ENCODE results near the gene MLNR.

The MLNR gene

GRCh38 chr13:49220036-49220855 lies at the start of gene MLNR:
Gene MLNR (plus strand): TSS chr13:49220338. CDS start chr13:49220338, 0 bp downstream.
- H3K4me1 ChIP-seq (ENCODE audit: control insufficient read depth, insufficient read depth, low read length) = peaks cover 14% of the 10 kb centered on the region
- H3K27me3 ChIP-seq (ENCODE audit: control insufficient read depth, insufficient read depth, low read length) = peaks cover 93% of the 10 kb centered on the region
- H3K4me3 ChIP-seq (ENCODE audit: low read depth, low read length) = peak within 1 kb of the TSS; percentile 64
- H3K36me3 ChIP-seq (ENCODE audit: control insufficient read depth, insufficient read depth, low read length) = no peaks in the 10 kb centered on the region
- H3K9me3 ChIP-seq (ENCODE audit: control insufficient read depth, insufficient read depth, low read depth, low read length) = no peaks in the 10 kb centered on the region
- no peak within 1 kb of the TSS for H3K9ac ChIP-seq (ENCODE audit: low read length)
- H3K27ac ChIP-seq (ENCODE audit: low read depth, low read length) = no peak within 1 kb of the TSS

DNA sequence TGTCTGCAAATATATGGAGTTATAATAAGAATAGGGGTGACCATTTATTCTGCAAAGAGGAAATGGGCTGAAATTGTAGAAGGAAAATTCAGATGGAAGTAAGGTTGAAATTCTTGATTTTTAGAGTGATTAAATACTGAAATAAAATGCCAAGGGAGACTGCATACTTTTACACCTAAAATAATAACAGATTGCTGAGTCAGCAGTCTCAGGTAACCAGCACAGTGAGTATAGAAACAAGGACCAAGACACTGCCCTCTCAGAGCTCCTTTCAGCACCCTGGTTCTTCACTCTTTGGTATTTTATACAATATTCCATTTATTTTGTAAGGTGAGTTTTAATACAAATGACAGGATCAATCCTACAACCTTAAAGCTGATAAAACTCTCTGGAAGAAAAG lies 48.8 kb upstream of the MLNR start:
- Histone ChIP-seq H3K36me3 (ENCODE audit: control insufficient read depth, insufficient read depth, low read length) (peaks cover 47% of the 10 kb centered on the region), H3K4me1 (ENCODE audit: control insufficient read depth, insufficient read depth, low read length) (no peaks in the 10 kb centered on the region), H3K4me3 (ENCODE audit: low read depth, low read length) (no peak overlapping the region), H3K27me3 (ENCODE audit: control insufficient read depth, insufficient read depth, low read length) (no peaks in the 10 kb centered on the region), H3K27ac (ENCODE audit: low read depth, low read length) (no peak overlapping the region), H3K9ac (ENCODE audit: low read length) (no peak overlapping the region), H3K9me3 (ENCODE audit: control insufficient read depth, insufficient read depth, low read depth, low read length) (no peaks in the 10 kb centered on the region)

- Histone ChIP-seq H3K9ac (ENCODE audit: low read length) (no peak overlapping the region), H3K9me3 (ENCODE audit: control insufficient read depth, insufficient read depth, low read depth, low read length) (no peaks in the 10 kb centered on the region), H3K27ac (ENCODE audit: low read depth, low read length) (no peak overlapping the region), H3K4me1 (ENCODE audit: control insufficient read depth, insufficient read depth, low read length) (peaks cover 20% of the 10 kb centered on the region), H3K36me3 (ENCODE audit: control insufficient read depth, insufficient read depth, low read length) (peaks cover 56% of the 10 kb centered on the region), H3K4me3 (ENCODE audit: low read depth, low read length) (no peak overlapping the region), H3K27me3 (ENCODE audit: control insufficient read depth, insufficient read depth, low read length) (no peaks in the 10 kb centered on the region)
These were observed 36.3 kb upstream of the MLNR start for GRCh38 chr13:49183672-49184325.

DNA sequence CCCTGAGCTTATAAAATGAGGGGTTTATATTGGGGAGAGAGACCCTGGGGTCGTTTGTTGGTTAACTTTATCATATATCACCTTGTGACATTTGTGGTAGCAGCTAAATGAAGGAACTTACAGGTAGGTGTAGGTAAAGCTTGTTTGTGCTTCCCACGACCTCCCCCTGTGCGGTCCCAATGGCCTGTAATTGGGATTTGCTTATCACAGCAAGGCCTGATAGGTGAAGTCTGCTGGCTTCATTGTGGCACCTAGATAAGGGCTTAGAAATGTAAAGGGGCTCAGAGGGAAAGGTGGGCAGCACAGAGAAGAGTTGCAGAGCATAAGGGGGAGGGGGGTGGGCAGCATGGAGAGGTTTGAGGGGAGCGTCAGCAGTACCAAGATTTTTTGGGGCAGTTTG lies 35.5 kb upstream of the MLNR start:
- Histone ChIP-seq H3K27me3 (ENCODE audit: control insufficient read depth, insufficient read depth, low read length) (no peaks in the 10 kb centered on the region), H3K4me3 (ENCODE audit: low read depth, low read length) (no peak overlapping the region), H3K4me1 (ENCODE audit: control insufficient read depth, insufficient read depth, low read length) (peaks cover 20% of the 10 kb centered on the region), H3K9me3 (ENCODE audit: control insufficient read depth, insufficient read depth, low read depth, low read length) (no peaks in the 10 kb centered on the region), H3K36me3 (ENCODE audit: control insufficient read depth, insufficient read depth, low read length) (peaks cover 53% of the 10 kb centered on the region), H3K27ac (ENCODE audit: low read depth, low read length) (no peak overlapping the region), H3K9ac (ENCODE audit: low read length) (no peak overlapping the region)

DNA sequence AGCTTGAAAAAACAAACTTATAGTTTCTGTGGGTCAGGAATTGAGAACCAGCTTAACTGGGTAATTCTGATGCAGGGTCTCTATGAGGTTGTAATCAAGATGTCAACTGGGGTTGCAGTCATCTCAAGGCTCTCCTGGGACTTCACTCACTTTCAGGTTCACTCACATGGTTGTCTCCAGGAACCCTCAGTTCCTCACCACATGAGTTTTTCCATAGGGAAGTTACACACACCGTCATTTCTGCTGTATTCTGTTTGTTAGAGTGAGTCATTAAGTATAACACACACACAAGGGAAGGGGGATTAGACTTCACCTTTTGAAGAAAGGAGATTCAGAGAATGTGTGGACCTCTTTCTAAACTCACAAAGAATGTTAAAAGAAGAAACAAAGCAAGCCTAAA lies 34.9 kb upstream of the MLNR start:
- Histone ChIP-seq H3K9ac (ENCODE audit: low read length) (no peak overlapping the region), H3K4me3 (ENCODE audit: low read depth, low read length) (no peak overlapping the region), H3K27ac (ENCODE audit: low read depth, low read length) (no peak overlapping the region), H3K36me3 (ENCODE audit: control insufficient read depth, insufficient read depth, low read length) (peaks cover 53% of the 10 kb centered on the region), H3K9me3 (ENCODE audit: control insufficient read depth, insufficient read depth, low read depth, low read length) (no peaks in the 10 kb centered on the region), H3K4me1 (ENCODE audit: control insufficient read depth, insufficient read depth, low read length) (peaks cover 20% of the 10 kb centered on the region), H3K27me3 (ENCODE audit: control insufficient read depth, insufficient read depth, low read length) (no peaks in the 10 kb centered on the region)

DNA sequence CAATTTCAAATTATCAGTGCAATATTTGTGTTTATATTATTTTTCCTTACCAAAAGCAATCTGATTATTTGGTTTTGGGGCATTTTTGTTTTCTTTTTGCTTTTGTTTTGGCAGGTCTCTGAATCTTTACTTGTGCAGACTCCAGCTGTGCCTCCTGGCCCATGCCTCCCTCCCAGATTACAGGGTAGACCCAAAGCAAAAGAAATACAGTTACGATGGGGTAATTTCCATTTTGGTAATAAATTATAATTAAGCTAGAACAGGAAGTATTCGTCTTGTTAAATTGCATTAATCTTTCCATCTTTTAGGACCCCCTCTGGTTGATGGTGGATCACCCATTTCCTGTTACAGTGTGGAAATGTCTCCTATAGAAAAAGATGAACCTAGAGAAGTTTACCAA lies 29.2 kb upstream of the MLNR start:
- Histone ChIP-seq H3K4me3 (ENCODE audit: low read depth, low read length) (no peak overlapping the region), H3K9me3 (ENCODE audit: control insufficient read depth, insufficient read depth, low read depth, low read length) (no peaks in the 10 kb centered on the region), H3K36me3 (ENCODE audit: control insufficient read depth, insufficient read depth, low read length) (peaks cover 67% of the 10 kb centered on the region), H3K9ac (ENCODE audit: low read length) (no peak overlapping the region), H3K27ac (ENCODE audit: low read depth, low read length) (no peak overlapping the region), H3K27me3 (ENCODE audit: control insufficient read depth, insufficient read depth, low read length) (no peaks in the 10 kb centered on the region), H3K4me1 (ENCODE audit: control insufficient read depth, insufficient read depth, low read length) (no peaks in the 10 kb centered on the region)

- Histone ChIP-seq H3K9me3 (ENCODE audit: control insufficient read depth, insufficient read depth, low read depth, low read length) (no peaks in the 10 kb centered on the region), H3K4me1 (ENCODE audit: control insufficient read depth, insufficient read depth, low read length) (no peaks in the 10 kb centered on the region), H3K27me3 (ENCODE audit: control insufficient read depth, insufficient read depth, low read length) (no peaks in the 10 kb centered on the region), H3K27ac (ENCODE audit: low read depth, low read length) (no peak overlapping the region), H3K9ac (ENCODE audit: low read length) (no peak overlapping the region), H3K36me3 (ENCODE audit: control insufficient read depth, insufficient read depth, low read length) (peaks cover 55% of the 10 kb centered on the region), H3K4me3 (ENCODE audit: low read depth, low read length) (no peak overlapping the region)
These were observed 13.5 kb upstream of the MLNR start for GRCh38 chr13:49206641-49207040.

DNA sequence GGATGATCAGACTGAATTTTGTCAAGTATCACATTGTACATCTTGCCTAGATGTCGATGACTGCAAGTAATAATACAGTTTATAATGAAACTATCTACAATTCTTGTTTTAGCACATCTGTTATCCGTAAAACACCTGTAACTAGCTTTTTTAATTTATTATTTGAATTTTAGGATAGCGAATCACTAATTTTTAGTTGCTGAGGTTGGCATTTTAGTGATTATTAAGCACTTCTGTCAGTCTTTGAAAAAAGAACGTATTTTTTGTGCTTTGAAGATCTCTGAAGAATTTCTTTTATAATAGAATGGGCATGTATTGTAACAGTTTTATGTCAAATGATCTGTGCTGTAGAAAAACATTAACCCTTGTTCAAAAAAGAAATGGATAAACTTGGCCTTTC lies 11.5 kb upstream of the MLNR start:
- no peak overlapping the region for H3K27ac ChIP-seq (ENCODE audit: low read depth, low read length)
- H3K9me3 ChIP-seq (ENCODE audit: control insufficient read depth, insufficient read depth, low read depth, low read length) = no peaks in the 10 kb centered on the region
- H3K4me1 ChIP-seq (ENCODE audit: control insufficient read depth, insufficient read depth, low read length) = no peaks in the 10 kb centered on the region
- H3K36me3 ChIP-seq (ENCODE audit: control insufficient read depth, insufficient read depth, low read length) = peaks cover 36% of the 10 kb centered on the region
- no peak overlapping the region for H3K4me3 ChIP-seq (ENCODE audit: low read depth, low read length)
- H3K27me3 ChIP-seq (ENCODE audit: control insufficient read depth, insufficient read depth, low read length) = no peaks in the 10 kb centered on the region
- no peak overlapping the region for H3K9ac ChIP-seq (ENCODE audit: low read length)

DNA sequence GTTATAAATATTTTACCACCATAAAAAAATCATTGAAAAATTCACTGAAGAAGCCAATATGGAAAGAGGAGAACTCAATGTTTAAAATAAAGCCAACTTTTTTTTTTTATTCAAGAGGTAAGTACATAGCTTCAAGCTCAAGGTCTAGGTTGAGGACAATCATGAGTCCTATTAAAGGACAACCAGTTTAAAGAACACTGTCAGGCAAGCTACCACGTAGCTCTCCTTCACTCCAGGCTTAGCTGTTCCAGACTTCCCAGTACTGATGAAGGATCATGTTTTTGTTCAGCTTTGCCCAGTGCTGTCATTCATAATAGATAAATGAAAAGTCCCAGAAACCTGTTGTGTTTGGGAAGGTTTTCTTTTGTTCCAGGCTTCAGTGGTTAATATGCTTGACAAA lies 10.0 kb upstream of the MLNR start:
- peaks cover 8% of the 10 kb centered on the region for H3K4me1 ChIP-seq (ENCODE audit: control insufficient read depth, insufficient read depth, low read length)
- H3K9ac ChIP-seq (ENCODE audit: low read length) = no peak overlapping the region
- H3K36me3 ChIP-seq (ENCODE audit: control insufficient read depth, insufficient read depth, low read length) = peaks cover 22% of the 10 kb centered on the region
- H3K27me3 ChIP-seq (ENCODE audit: control insufficient read depth, insufficient read depth, low read length) = no peaks in the 10 kb centered on the region
- no peak overlapping the region for H3K4me3 ChIP-seq (ENCODE audit: low read depth, low read length)
- no peak overlapping the region for H3K27ac ChIP-seq (ENCODE audit: low read depth, low read length)
- no peaks in the 10 kb centered on the region for H3K9me3 ChIP-seq (ENCODE audit: control insufficient read depth, insufficient read depth, low read depth, low read length)

DNA sequence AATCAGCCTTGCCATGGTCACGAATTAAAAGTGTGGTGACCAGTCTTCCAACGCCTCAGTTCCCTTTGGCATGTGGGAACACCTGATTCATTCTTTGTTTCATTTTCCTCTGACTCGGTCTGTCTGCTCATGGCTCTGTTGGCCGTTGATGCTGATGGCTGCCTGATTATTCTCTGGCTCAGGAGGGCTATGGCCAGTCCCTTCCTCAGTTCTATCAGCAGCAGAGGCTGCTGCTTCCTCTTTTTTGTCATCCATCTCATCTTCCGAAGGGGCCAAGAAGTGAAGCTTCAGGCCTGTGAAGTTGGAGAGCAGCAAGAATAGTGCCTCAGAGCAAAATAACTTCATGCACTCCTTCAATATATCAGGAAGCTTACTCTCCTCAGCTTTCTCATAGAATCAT lies 9.5 kb upstream of the MLNR start:
- no peaks in the 10 kb centered on the region for H3K9me3 ChIP-seq (ENCODE audit: control insufficient read depth, insufficient read depth, low read depth, low read length)
- no peak overlapping the region for H3K4me3 ChIP-seq (ENCODE audit: low read depth, low read length)
- H3K36me3 ChIP-seq (ENCODE audit: control insufficient read depth, insufficient read depth, low read length) = peaks cover 20% of the 10 kb centered on the region
- H3K9ac ChIP-seq (ENCODE audit: low read length) = no peak overlapping the region
- H3K4me1 ChIP-seq (ENCODE audit: control insufficient read depth, insufficient read depth, low read length) = peaks cover 11% of the 10 kb centered on the region
- no peak overlapping the region for H3K27ac ChIP-seq (ENCODE audit: low read depth, low read length)
- no peaks in the 10 kb centered on the region for H3K27me3 ChIP-seq (ENCODE audit: control insufficient read depth, insufficient read depth, low read length)

DNA sequence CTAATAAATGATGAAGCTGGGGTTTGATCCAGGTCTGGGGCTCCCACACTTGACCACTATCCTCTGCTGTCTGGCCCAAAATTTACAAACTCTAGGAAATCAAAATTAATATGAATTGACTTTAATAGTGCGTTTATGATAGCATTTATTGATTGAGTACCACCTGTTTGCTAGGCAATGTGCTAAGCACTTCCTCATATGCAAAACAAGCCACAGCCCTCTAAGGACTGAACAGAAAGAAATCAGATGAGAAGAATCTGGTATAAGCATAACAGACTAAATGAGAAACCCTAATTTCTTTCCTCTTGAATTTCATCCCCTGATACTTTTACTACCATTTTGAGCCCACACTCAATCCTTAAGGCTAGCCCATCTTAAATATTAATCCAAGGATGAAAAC lies 6.6 kb upstream of the MLNR start:
- no peaks in the 10 kb centered on the region for H3K9me3 ChIP-seq (ENCODE audit: control insufficient read depth, insufficient read depth, low read depth, low read length)
- peaks cover 27% of the 10 kb centered on the region for H3K27me3 ChIP-seq (ENCODE audit: control insufficient read depth, insufficient read depth, low read length)
- H3K4me3 ChIP-seq (ENCODE audit: low read depth, low read length) = no peak overlapping the region
- H3K9ac ChIP-seq (ENCODE audit: low read length) = no peak overlapping the region
- no peak overlapping the region for H3K27ac ChIP-seq (ENCODE audit: low read depth, low read length)
- peaks cover 16% of the 10 kb centered on the region for H3K4me1 ChIP-seq (ENCODE audit: control insufficient read depth, insufficient read depth, low read length)
- 0 out of 2 replicates have a peak, but pooled peaks cover 4% of the 10 kb centered on the region for H3K36me3 ChIP-seq (ENCODE audit: control insufficient read depth, insufficient read depth, low read length)

Measured in HUES6 (cell line).